Measurements from ENCODE around the gene HPS1.

HPS1 gene

GRCh38 chr10:98390406-98390805 is 56.3 kb downstream of the HPS1 start:
- Histone ChIP-seq H3K9me3 (replicated peaks; ENCODE audit: insufficient read depth, low read length) (no peaks in the 10 kb centered on the region), H3K4me1 (ENCODE audit: low read length) (no peaks in the 10 kb centered on the region), H3K4me3 (ENCODE audit: low read length) (no peak overlapping the region), H3K36me3 (replicated peaks; ENCODE audit: insufficient read depth, low read length) (no peaks in the 10 kb centered on the region), H3K79me2 (ENCODE audit: low read length) (no peaks in the 10 kb centered on the region), H3K27me3 (replicated peaks; ENCODE audit: insufficient read depth, low read length) (no peaks in the 10 kb centered on the region), H2AFZ (ENCODE audit: low read length) (no peak overlapping the region), H3K9me2 (replicated peaks; ENCODE audit: insufficient read depth, low read length) (no peaks in the 10 kb centered on the region), H3F3A (ENCODE audit: insufficient read depth, low read length) (no peaks in the 10 kb centered on the region), H3K4me2 (ENCODE audit: low read depth, low read length) (no peak overlapping the region), H3K27ac (ENCODE audit: low read length) (no peak overlapping the region), H3K9ac (ENCODE audit: low read length) (no peak overlapping the region), H4K20me1 (ENCODE audit: insufficient read depth, low read length) (no peaks in the 10 kb centered on the region)
- no peak for TF ChIP-seq CTCF (IDR thresholded peaks at IDR 0.05; ENCODE audit: low read length)
- no peak for TF ChIP-seq EZH2 (optimal IDR thresholded peaks at IDR 0.05; ENCODE audit: low read depth, low read length)
- TF ChIP-seq EZH2phosphoT487 (IDR thresholded peaks at IDR 0.05; ENCODE audit: low read length) = no peak
- DNase-seq = no peak

DNA sequence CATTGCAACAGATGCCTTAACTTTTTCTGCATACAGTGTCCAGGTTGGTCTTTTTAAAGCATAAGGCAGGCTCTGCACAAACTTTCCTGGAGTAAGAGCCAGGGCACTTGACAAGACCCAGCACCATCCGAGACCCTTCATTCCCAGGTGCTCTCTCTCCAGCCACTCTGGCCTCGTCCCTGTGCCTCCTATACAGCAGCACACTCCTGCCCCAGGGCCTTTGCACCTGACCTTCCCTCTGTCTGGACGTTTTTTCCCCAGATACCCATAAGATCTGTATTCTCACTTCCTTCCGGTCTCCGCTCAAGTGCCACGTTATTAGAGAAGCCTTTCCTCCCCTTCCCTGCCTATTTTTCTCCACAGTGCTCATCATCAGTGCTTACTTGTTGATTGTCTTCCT is 57.3 kb downstream of the HPS1 start:
- no peaks in the 10 kb centered on the region for H3K9me2 ChIP-seq (replicated peaks; ENCODE audit: insufficient read depth, low read length)
- no peak overlapping the region for H2AFZ ChIP-seq (ENCODE audit: low read length)
- no peak for TF ChIP-seq EZH2 (optimal IDR thresholded peaks at IDR 0.05; ENCODE audit: low read depth, low read length)
- no peak for TF ChIP-seq CTCF (IDR thresholded peaks at IDR 0.05; ENCODE audit: low read length)
- TF ChIP-seq EZH2phosphoT487 (IDR thresholded peaks at IDR 0.05; ENCODE audit: low read length) = no peak
- no peak overlapping the region for H3K4me2 ChIP-seq (ENCODE audit: low read depth, low read length)
- no peaks in the 10 kb centered on the region for H3K36me3 ChIP-seq (replicated peaks; ENCODE audit: insufficient read depth, low read length)
- no peaks in the 10 kb centered on the region for H3K4me1 ChIP-seq (ENCODE audit: low read length)
- no peaks in the 10 kb centered on the region for H3K27me3 ChIP-seq (replicated peaks; ENCODE audit: insufficient read depth, low read length)
- no peak for DNase-seq
- H3K9me3 ChIP-seq (replicated peaks; ENCODE audit: insufficient read depth, low read length) = no peaks in the 10 kb centered on the region
- no peaks in the 10 kb centered on the region for H3F3A ChIP-seq (ENCODE audit: insufficient read depth, low read length)
- H4K20me1 ChIP-seq (ENCODE audit: insufficient read depth, low read length) = no peaks in the 10 kb centered on the region
- no peak overlapping the region for H3K4me3 ChIP-seq (ENCODE audit: low read length)
- no peak overlapping the region for H3K27ac ChIP-seq (ENCODE audit: low read length)
- no peaks in the 10 kb centered on the region for H3K79me2 ChIP-seq (ENCODE audit: low read length)
- no peak overlapping the region for H3K9ac ChIP-seq (ENCODE audit: low read length)

DNA sequence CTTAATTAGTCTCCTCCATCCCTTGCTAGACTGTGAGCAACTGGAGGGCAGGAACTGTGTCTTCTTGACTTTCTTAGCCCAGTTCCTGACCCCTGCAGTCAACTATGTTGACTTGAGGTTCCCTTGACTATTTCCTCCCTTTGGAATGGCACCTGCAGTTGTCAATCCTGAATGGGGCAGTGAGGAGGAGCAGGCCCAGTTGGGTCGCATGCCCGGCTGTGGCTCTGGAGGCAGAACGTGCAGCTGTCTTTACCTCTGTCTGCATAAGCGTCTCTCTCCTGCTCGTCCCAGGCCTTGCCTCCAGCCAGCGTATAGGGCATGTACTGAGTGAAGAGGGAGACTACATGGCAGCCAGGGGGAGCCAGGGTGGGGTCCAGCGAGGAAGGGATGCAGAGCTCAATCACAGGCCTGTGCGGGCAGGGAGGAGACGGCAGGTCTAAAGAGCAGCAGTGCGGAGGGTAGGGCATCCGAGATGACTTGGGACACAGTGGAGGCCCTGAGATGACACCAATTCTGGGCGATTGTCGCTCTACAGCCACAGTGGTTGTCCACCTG is 58.6 kb downstream of the HPS1 start:
- TF ChIP-seq EZH2phosphoT487 (IDR thresholded peaks at IDR 0.05; ENCODE audit: low read length) = no peak
- TF ChIP-seq EZH2 (optimal IDR thresholded peaks at IDR 0.05; ENCODE audit: low read depth, low read length) = no peak
- TF ChIP-seq CTCF (IDR thresholded peaks at IDR 0.05; ENCODE audit: low read length) = no peak
- H4K20me1 ChIP-seq (ENCODE audit: insufficient read depth, low read length) = no peaks in the 10 kb centered on the region
- DNase-seq = no peak

More for the DNA sequence above, 58.6 kb downstream of the HPS1 start:
- Histone ChIP-seq H3K4me3 (ENCODE audit: low read length) (no peak overlapping the region), H3K4me2 (ENCODE audit: low read depth, low read length) (no peak overlapping the region), H3K4me1 (ENCODE audit: low read length) (no peaks in the 10 kb centered on the region), H3F3A (ENCODE audit: insufficient read depth, low read length) (no peaks in the 10 kb centered on the region), H3K9me2 (replicated peaks; ENCODE audit: insufficient read depth, low read length) (no peaks in the 10 kb centered on the region), H3K79me2 (ENCODE audit: low read length) (no peaks in the 10 kb centered on the region), H3K9me3 (replicated peaks; ENCODE audit: insufficient read depth, low read length) (no peaks in the 10 kb centered on the region), H2AFZ (ENCODE audit: low read length) (no peak overlapping the region), H3K27ac (ENCODE audit: low read length) (no peak overlapping the region), H3K27me3 (replicated peaks; ENCODE audit: insufficient read depth, low read length) (no peaks in the 10 kb centered on the region), H3K36me3 (replicated peaks; ENCODE audit: insufficient read depth, low read length) (no peaks in the 10 kb centered on the region), H3K9ac (ENCODE audit: low read length) (no peak overlapping the region)

All from MM.1S (cell line).